IPS DF 4.7 (cell line): ENCODE measurements around the gene SEMA3F.
A peak's percentile ranks its signal among the peaks of the same experiment; 100 is the strongest.

Experiments
- DNase-seq: peaks from one replicate; pipeline ENCODE4 v3.0.0-alpha.2; 2013; ENCODE audit warnings: low spot score; ENCODE audit errors: extremely low read depth

Gene SEMA3F

GRCh38 chr3:50154840-50155490 lies at the start of gene SEMA3F:
Gene SEMA3F (plus strand): TSS chr3:50155324. CDS start chr3:50159623, 4,299 bp downstream.
- no peak for DNase-seq

DNA sequence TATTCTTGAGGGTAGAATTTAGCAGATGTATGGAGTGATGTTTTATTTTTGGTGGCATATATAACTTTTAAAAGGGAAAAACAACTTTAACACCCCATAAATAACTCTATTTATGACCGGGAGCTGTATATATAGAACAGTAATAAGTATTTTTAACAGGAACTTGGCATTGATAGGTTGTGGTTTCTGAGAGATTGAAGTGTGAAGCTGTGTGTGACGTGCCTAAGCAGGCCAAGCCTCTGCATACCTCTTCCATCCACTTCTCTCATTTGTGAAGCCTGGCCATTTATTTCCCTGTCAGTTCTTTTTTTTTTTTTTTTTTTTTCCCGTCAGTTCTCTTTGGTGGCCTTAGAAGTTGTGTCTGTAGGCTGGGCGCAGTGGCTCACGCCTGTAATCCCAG lies 43.4 kb upstream of the SEMA3F start:
- DNase-seq: no peak

- no peak for DNase-seq
Measured at GRCh38 chr3:50112462-50112861, 42.7 kb upstream of the SEMA3F start.

- no peak for DNase-seq
Measured at GRCh38 chr3:50117120-50117519, 38.0 kb upstream of the SEMA3F start.

- DNase-seq: no peak
Measured at GRCh38 chr3:50118237-50118636, 36.9 kb upstream of the SEMA3F start.

- no peak for DNase-seq
Measured at GRCh38 chr3:50119786-50120185, 35.3 kb upstream of the SEMA3F start.

GRCh38 chr3:50120364-50121071 lies 34.6 kb upstream of the SEMA3F start:
- DNase-seq: no peak

DNA sequence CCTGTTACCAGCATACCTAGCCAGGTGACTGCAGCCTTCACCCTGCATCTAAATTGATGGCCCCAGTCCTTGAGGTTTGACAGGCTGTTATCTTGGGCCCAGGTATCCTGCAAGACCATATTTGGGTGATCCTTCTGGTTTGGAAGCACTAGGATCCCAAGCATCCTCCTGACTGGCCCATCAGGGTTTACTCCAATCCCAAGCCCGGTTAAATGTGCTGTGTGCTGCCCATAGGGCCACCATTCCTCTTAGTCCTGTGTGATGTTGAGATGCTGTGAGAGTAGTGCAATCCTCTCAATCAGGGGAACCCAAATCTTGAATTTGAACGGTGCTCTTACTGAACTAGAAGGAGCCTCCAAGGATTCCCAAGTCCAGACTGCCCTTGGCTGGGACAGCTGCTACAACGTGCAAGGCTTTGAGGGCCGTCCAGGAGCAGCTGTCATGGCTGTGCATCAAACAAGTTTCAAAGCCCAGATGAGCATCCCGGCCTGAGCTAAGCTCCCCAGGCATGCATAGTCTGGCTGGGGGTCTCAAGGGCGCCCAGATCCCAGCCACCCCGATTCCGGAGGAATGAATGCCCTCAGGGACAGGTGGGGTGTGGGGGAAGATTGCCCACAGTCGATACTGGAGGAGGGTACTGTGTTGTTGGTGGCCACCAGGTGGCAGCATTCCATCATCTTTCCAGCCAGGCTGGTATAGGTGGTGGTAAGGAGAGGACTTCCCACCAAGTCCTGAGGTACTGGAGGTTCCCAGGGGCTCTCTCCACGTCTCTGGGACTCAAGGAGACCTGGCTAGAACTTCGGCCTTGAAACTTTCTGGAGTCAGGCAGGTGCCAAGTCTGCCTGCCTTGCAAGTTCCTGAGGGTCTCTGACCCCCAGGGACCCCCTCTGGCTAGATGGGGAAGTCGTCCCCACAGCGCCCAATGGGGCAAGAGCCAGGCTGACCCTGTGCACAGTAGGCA lies 33.8 kb upstream of the SEMA3F start:
- DNase-seq: peak; percentile 81

GRCh38 chr3:50122071-50122470 lies 33.1 kb upstream of the SEMA3F start:
- DNase-seq: no peak

- DNase-seq: no peak
Measured at GRCh38 chr3:50122661-50123391, 32.3 kb upstream of the SEMA3F start.

- no peak for DNase-seq
Measured at GRCh38 chr3:50123394-50124051, 31.6 kb upstream of the SEMA3F start.

GRCh38 chr3:50124052-50124799 lies 30.9 kb upstream of the SEMA3F start:
- no peak for DNase-seq

DNA sequence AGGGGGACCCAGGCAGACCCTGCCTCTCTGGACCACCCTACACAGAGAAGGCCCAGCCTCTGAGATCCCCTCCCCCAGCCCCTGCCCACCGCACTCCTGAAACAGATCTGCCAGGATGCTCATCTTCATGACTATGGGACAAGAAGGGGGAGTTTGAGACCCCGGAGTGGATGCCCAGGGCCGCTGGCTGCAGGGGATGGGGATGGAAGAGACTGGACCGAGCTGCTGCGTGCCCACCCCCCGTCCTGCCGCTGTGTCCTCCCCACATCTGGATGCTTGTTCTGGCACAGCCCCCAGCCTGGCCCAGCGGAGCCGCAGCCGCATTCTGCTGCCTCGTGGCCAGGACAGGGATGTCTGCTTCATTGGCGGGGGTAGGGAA lies 30.3 kb upstream of the SEMA3F start:
- DNase-seq: no peak

DNA sequence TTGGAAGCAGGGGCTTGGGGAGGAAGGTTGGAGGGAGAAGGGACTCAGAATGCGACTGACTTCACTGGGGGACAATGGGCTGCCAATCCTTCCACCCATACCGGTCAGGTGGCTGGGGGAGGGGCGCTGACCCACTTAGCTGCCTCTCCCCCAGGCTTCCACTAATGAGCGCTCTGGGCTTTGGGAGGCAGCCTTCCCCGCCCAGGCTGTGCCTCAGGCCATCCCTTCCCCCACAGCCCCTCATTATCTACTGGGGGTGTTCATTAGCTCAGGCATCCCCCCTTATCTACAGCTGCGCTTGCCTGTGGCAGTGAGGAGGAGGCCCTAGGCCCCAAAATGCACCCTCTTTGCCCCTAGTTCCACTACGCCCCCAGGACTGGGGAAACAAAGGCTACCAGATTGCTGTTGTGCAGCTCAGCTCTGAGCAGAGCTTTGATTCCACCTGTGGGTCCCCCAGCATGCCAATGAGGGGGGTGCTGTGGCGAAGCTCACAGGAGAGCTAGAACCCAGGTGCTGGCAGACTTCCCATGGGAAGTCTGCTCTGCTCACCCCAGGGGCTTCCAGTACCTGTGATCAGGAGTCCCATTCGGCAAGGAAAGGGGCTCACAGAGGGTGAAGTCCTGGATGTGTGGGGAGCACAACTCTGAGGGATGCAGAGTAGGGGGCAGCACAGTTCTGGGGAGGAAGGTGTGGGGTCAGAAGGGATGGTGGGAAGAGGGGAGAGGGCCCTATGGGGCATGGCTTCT lies 29.4 kb upstream of the SEMA3F start:
- DNase-seq: no peak

GRCh38 chr3:50126287-50127211 lies 28.6 kb upstream of the SEMA3F start:
- no peak for DNase-seq

- DNase-seq: no peak
Measured at GRCh38 chr3:50127251-50127691, 27.9 kb upstream of the SEMA3F start.

DNA sequence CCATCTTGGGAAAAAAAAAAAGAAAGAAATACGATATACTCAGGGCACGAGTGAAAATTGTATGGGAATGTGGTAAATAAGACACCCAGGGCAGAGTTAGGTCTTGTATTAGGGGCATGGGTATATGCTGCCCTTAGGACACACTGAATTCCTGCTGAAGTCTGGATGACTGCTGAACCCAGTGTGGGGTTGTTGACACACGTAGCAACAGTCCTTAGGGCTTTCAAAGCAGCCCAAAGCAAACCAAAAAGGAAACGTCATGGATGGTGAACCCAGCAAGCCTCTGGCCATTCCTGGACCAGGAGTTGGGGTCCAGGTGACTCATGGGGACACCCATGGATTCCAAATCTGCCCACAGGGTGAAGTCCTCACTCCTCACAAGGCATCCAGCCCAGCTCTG lies 27.1 kb upstream of the SEMA3F start:
- no peak for DNase-seq

DNA sequence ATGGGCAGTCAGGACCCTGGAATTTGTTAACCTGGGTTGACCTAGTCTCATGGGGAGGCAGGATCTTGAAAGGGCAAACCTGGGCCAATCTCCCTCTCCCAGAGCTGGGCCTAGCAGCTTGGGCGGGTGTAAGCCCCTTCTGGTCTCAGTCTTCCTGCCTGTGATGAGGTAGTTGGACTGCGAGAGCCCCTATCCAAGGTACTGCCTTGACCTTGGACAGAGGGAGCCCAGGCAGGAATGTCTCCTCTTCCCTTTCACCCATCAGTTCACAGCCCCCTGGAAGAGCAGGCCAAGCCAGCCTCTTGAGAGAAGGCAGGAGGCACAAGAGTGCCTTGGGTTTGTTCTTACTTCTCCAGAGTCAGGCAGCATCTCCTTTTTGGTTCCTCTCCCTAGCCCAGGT lies 24.7 kb upstream of the SEMA3F start:
- no peak for DNase-seq
